ENCODE measurements around the gene SERPINA4. TPM values are rescaled to one million over a fixed set of nuclear protein-coding genes. Genes with fewer than 3 reads are reported as not detected.
"Not testable (repeated sequence)": the region's sequence is repeated elsewhere in the genome, so short reads cannot be mapped to it uniquely, and the experiment has no call there.

The SERPINA4 gene
- total RNA-seq, 6 donors from 2014 or later: 0.13 TPM; not detected in 5

- WGBS, 2 donors: 62 to 69% methylated on average over 6 of the region's 6 CpGs
- Histone ChIP-seq H3K36me3 (no peaks in the 10 kb centered on the region), H3K4me3 (no peak overlapping the region), H3K27ac (peak overlapping the region in 1 of 4 donors; percentile 64), H3K4me1 (no peaks in the 10 kb centered on the region), H3K9me3 (no peaks in the 10 kb centered on the region), H3K27me3 (no peaks in the 10 kb centered on the region)
- ATAC-seq (ENCODE audit: low FRiP score in 2 of 2) (no peak), DNase-seq (peak in 1 of 2 donors; percentile 6)
- no peak for TF ChIP-seq CTCF (IDR thresholded peaks at IDR 0.05)
- TF ChIP-seq POLR2A (IDR thresholded peaks at IDR 0.05): no peak
- no peak for TF ChIP-seq EP300 (IDR thresholded peaks at IDR 0.05)
- TF ChIP-seq POLR2AphosphoS5 (IDR thresholded peaks at IDR 0.05): no peak
Measured at GRCh38 chr14:94571950-94572349, 10.7 kb downstream of the SERPINA4 start.

GRCh38 chr14:94572637-94573303, 11.5 kb downstream of the SERPINA4 start:
- no peaks in the 10 kb centered on the region for H3K27me3 ChIP-seq
- no peak overlapping the region for H3K27ac ChIP-seq
- H3K9me3 ChIP-seq: no peaks in the 10 kb centered on the region
- 68 to 84% methylated on average over 7 of the region's 7 CpGs for WGBS, 2 donors
- ATAC-seq (ENCODE audit: low FRiP score in 2 of 2) (no peak), DNase-seq (no peak)
- H3K4me1 ChIP-seq: no peaks in the 10 kb centered on the region
- TF ChIP-seq POLR2A (IDR thresholded peaks at IDR 0.05): no peak
- TF ChIP-seq CTCF (IDR thresholded peaks at IDR 0.05): no peak
- TF ChIP-seq POLR2AphosphoS5 (IDR thresholded peaks at IDR 0.05): no peak
- TF ChIP-seq EP300 (IDR thresholded peaks at IDR 0.05): no peak
- H3K36me3 ChIP-seq: no peaks in the 10 kb centered on the region
- H3K4me3 ChIP-seq: no peak overlapping the region

- DNase-seq (no peak), ATAC-seq (ENCODE audit: low FRiP score in 2 of 2) (no peak)
- no peaks in the 10 kb centered on the region for H3K27me3 ChIP-seq
- no peaks in the 10 kb centered on the region for H3K4me1 ChIP-seq
- TF ChIP-seq EP300 (IDR thresholded peaks at IDR 0.05) (no peak), POLR2A (IDR thresholded peaks at IDR 0.05) (no peak), CTCF (IDR thresholded peaks at IDR 0.05) (no peak), POLR2AphosphoS5 (IDR thresholded peaks at IDR 0.05) (no peak)
- H3K9me3 ChIP-seq: no peaks in the 10 kb centered on the region
- H3K36me3 ChIP-seq: no peaks in the 10 kb centered on the region
- WGBS, 2 donors: 81 to 88% methylated on average over 6 of the region's 6 CpGs
- no peak overlapping the region for H3K27ac ChIP-seq
- H3K4me3 ChIP-seq: no peak overlapping the region
Measured at GRCh38 chr14:94573475-94574277, 12.4 kb downstream of the SERPINA4 start.

GRCh38 chr14:94574336-94574735, 13.1 kb downstream of the SERPINA4 start:
- no peak for ATAC-seq (ENCODE audit: low FRiP score in 2 of 2)
- H3K27ac ChIP-seq: no peak overlapping the region
- WGBS, 2 donors: 70 to 94% methylated on average over 2 to 3 of the region's 3 CpGs
- no peak overlapping the region for H3K4me3 ChIP-seq
- no peaks in the 10 kb centered on the region for H3K4me1 ChIP-seq
- H3K36me3 ChIP-seq: no peaks in the 10 kb centered on the region
- no peaks in the 10 kb centered on the region for H3K27me3 ChIP-seq
- no peaks in the 10 kb centered on the region for H3K9me3 ChIP-seq
- no peak for TF ChIP-seq POLR2A (IDR thresholded peaks at IDR 0.05)
- no peak for DNase-seq

GRCh38 chr14:94575730-94576585, 14.7 kb downstream of the SERPINA4 start:
- H3K9me3 ChIP-seq: no peaks in the 10 kb centered on the region

GRCh38 chr14:94577472-94577871, 16.2 kb downstream of the SERPINA4 start:
- ATAC-seq (ENCODE audit: low FRiP score in 2 of 2); H3K36me3 ChIP-seq; H3K27ac ChIP-seq; H3K27me3 ChIP-seq; H3K9me3 ChIP-seq; H3K4me1 ChIP-seq; DNase-seq; H3K4me3 ChIP-seq: not testable (repeated sequence)

More at GRCh38 chr14:94575730-94576585, 14.7 kb downstream of the SERPINA4 start:
- peaks cover 0 to 2% (median 1%) of the 10 kb centered on the region in 4 donors for H3K4me1 ChIP-seq
- ATAC-seq (ENCODE audit: low FRiP score in 2 of 2) (no peak), DNase-seq (no peak)
- no peak for TF ChIP-seq POLR2AphosphoS5 (IDR thresholded peaks at IDR 0.05)
- TF ChIP-seq POLR2A (IDR thresholded peaks at IDR 0.05): no peak
- no peak for TF ChIP-seq EP300 (IDR thresholded peaks at IDR 0.05)
- TF ChIP-seq CTCF (IDR thresholded peaks at IDR 0.05): no peak
- WGBS, 2 donors: 52 to 80% methylated on average over 3 to 5 of the region's 5 CpGs
- H3K27me3 ChIP-seq: no peaks in the 10 kb centered on the region
- H3K36me3 ChIP-seq: no peaks in the 10 kb centered on the region
- H3K27ac ChIP-seq: no peak overlapping the region
- no peak overlapping the region for H3K4me3 ChIP-seq
